ENCODE data around the gene TSHZ3. TPM values are rescaled to one million over a fixed set of nuclear protein-coding genes. Genes with fewer than 3 reads are reported as not detected.

TSHZ3 gene
- total RNA-seq, 2 donors from 2014 or later, result 1.3 to 5.1 TPM

GRCh38 chr19:31255831-31256592, 93.2 kb downstream of the TSHZ3 start:
- no peaks in the 10 kb centered on the region for H3K27me3 ChIP-seq
- DNase-seq, result no peak
- no peaks in the 10 kb centered on the region for H3K4me1 ChIP-seq
- intact Hi-C loops (cut with DNase I), result no loop called here
- H3K9me3 ChIP-seq, result no peaks in the 10 kb centered on the region
- H3K36me3 ChIP-seq, result no peaks in the 10 kb centered on the region
- H3K4me3 ChIP-seq, result no peak overlapping the region
- H3K27ac ChIP-seq, result no peak overlapping the region
- TF ChIP-seq, protein P1, sequence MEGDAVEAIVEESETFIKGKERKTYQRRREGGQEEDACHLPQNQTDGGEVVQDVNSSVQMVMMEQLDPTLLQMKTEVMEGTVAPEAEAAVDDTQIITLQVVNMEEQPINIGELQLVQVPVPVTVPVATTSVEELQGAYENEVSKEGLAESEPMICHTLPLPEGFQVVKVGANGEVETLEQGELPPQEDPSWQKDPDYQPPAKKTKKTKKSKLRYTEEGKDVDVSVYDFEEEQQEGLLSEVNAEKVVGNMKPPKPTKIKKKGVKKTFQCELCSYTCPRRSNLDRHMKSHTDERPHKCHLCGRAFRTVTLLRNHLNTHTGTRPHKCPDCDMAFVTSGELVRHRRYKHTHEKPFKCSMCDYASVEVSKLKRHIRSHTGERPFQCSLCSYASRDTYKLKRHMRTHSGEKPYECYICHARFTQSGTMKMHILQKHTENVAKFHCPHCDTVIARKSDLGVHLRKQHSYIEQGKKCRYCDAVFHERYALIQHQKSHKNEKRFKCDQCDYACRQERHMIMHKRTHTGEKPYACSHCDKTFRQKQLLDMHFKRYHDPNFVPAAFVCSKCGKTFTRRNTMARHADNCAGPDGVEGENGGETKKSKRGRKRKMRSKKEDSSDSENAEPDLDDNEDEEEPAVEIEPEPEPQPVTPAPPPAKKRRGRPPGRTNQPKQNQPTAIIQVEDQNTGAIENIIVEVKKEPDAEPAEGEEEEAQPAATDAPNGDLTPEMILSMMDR (IDR thresholded peaks at IDR 0.05), result no peak
- H3K9ac ChIP-seq (ENCODE audit: low read depth in 2 of 2, low read length in 2 of 2), result no peak overlapping the region

- no peak for DNase-seq
- no peaks in the 10 kb centered on the region for H3K4me1 ChIP-seq
- no peak overlapping the region for H3K9ac ChIP-seq (ENCODE audit: low read depth in 2 of 2, low read length in 2 of 2)
- no peaks in the 10 kb centered on the region for H3K9me3 ChIP-seq
- TF ChIP-seq, protein P1 (IDR thresholded peaks at IDR 0.05), result no peak
- H3K27ac ChIP-seq, result no peak overlapping the region
- H3K36me3 ChIP-seq, result no peaks in the 10 kb centered on the region
- no peaks in the 10 kb centered on the region for H3K27me3 ChIP-seq
- no peak overlapping the region for H3K4me3 ChIP-seq
- intact Hi-C loops (cut with DNase I), result no loop called here
These were observed 93.9 kb downstream of the TSHZ3 start for GRCh38 chr19:31255174-31255799.

- Histone ChIP-seq H3K36me3 (no peaks in the 10 kb centered on the region), H3K9ac (ENCODE audit: low read depth in 2 of 2, low read length in 2 of 2) (no peak overlapping the region), H3K4me3 (no peak overlapping the region), H3K27ac (no peak overlapping the region), H3K4me1 (no peaks in the 10 kb centered on the region), H3K27me3 (no peaks in the 10 kb centered on the region), H3K9me3 (no peaks in the 10 kb centered on the region)
- intact Hi-C loops (cut with DNase I), result no loop called here
- DNase-seq, result no peak
- TF ChIP-seq, protein P1 (IDR thresholded peaks at IDR 0.05), result no peak
These were observed 94.6 kb downstream of the TSHZ3 start for GRCh38 chr19:31254611-31255010.

- Histone ChIP-seq H3K27me3 (no peaks in the 10 kb centered on the region), H3K9me3 (no peaks in the 10 kb centered on the region), H3K27ac (no peak overlapping the region), H3K4me1 (no peaks in the 10 kb centered on the region), H3K4me3 (no peak overlapping the region), H3K36me3 (no peaks in the 10 kb centered on the region), H3K9ac (ENCODE audit: low read depth in 2 of 2, low read length in 2 of 2) (no peak overlapping the region)
- intact Hi-C loops (cut with DNase I), result no loop called here
- no peak for DNase-seq
- TF ChIP-seq, protein P1 (IDR thresholded peaks at IDR 0.05), result no peak
These were observed 95.1 kb downstream of the TSHZ3 start for GRCh38 chr19:31254180-31254551.

DNA sequence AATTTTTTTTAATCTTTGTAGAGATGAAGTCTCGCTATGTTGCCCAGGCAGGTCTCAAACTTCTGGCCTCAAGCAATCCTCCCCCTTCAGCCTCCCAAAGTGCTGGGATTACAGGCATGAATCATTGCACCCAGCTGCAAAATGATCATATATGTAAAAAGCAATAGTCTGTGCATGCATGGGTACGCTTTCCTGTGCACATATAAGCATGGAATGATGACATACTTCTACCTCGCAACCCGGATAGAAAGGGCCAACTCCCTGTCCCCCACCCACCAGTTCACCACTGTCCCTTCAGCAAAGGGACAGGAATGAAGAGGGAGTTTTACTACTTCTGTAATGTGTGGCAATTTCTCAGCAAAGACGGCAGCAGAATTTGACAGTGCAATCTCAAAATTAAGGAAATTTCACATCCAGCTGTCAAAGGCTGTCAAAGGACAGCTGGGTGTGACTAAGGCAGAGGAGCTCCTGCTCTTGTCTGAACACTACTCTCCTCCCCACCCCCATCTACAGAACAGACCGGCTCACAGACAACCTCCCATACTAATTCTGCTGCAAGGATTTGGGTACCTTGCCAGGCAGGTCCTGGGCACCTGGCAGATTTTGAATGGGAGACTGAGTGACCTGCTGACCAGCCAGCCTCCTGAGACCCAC, 95.6 kb downstream of the TSHZ3 start:
- TF ChIP-seq, protein P1 (IDR thresholded peaks at IDR 0.05), result no peak
- H3K27ac ChIP-seq, result no peak overlapping the region
- intact Hi-C loops (cut with DNase I), result no loop called here
- no peak for DNase-seq
- H3K27me3 ChIP-seq, result no peaks in the 10 kb centered on the region
- H3K4me1 ChIP-seq, result no peaks in the 10 kb centered on the region
- H3K9me3 ChIP-seq, result no peaks in the 10 kb centered on the region
- no peaks in the 10 kb centered on the region for H3K36me3 ChIP-seq
- H3K4me3 ChIP-seq, result no peak overlapping the region
- H3K9ac ChIP-seq (ENCODE audit: low read depth in 2 of 2, low read length in 2 of 2), result no peak overlapping the region
